PC-3 (cell line): Measurements from ENCODE around the gene AIFM1. TPM values are rescaled to one million over a fixed set of nuclear protein-coding genes. Genes with fewer than 3 reads are reported as not detected.

Experiments used
- ATAC-seq: fragments of 200-7000 bp; cut with Tn5 transposase; 2 replicates; pipeline ENCODE4 v1.9.1; 2020; ENCODE audit warnings: mild to moderate bottlenecking, moderate library complexity
- BruUV-seq: library from RNA; stranded (reverse); fragments of 400-500 nt; replicated peaks from 2 replicates; lab custom pipeline; 2021; lab: Mats Ljungman, UMichigan
- CTCF ChIA-PET: fragments of 300-600 bp; sonication (Branson Sonifier 250); formaldehyde crosslinking; loops from one replicate; lab custom pipeline; 2022; ENCODE audit warnings: antibody characterized with exemption; lab: Charles Lee
- POLR2A ChIA-PET: fragments of 300-600 bp; sonication (Branson Sonifier 250); formaldehyde crosslinking; loops from one replicate; lab custom pipeline; 2022; ENCODE audit warnings: antibody characterized with exemption; ENCODE audit not compliant: unreplicated experiment; lab: Charles Lee
- DNase-seq: peaks from one replicate; pipeline ENCODE4 v3.0.0-alpha.2; 2015
- H2AFZ ChIP-seq: fragments of 300-600 bp; sonication (generic); 2 replicates; pipeline ENCODE4 v1.6.0; 2016; ENCODE audit warnings: antibody characterized with exemption, low read length
- H3F3A ChIP-seq: fragments of 300-600 bp; sonication (generic); one replicate; pipeline ENCODE4 v1.6.0; 2017; ENCODE audit warnings: antibody characterized with exemption, low read length, control low read depth, mild to moderate bottlenecking; ENCODE audit not compliant: unreplicated experiment
- H3K27ac ChIP-seq: fragments of 300-600 bp; sonication (generic); 2 replicates; pipeline ENCODE4 v1.5.1; 2016; ENCODE audit warnings: mild to moderate bottlenecking, low read length
- H3K27me3 ChIP-seq: fragments of 300-600 bp; sonication (generic); 2 replicates; pipeline ENCODE4 v1.6.1; 2016; ENCODE audit warnings: low read length, mixed read lengths
- H3K36me3 ChIP-seq: fragments of 300-600 bp; sonication (generic); 2 replicates; pipeline ENCODE4 v1.6.1; 2016; ENCODE audit warnings: low read depth, mixed run types, low read length, mixed read lengths
- H3K4me1 ChIP-seq: fragments of 300-600 bp; sonication (generic); 2 replicates; pipeline ENCODE4 v1.5.1; 2016; ENCODE audit warnings: low read length; ENCODE audit not compliant: insufficient read depth
- H3K4me2 ChIP-seq: fragments of 300-600 bp; sonication (generic); 2 replicates; pipeline ENCODE4 v1.6.0; 2016; ENCODE audit warnings: low read length
- H3K4me3 ChIP-seq: fragments of 300-600 bp; sonication (generic); 2 replicates; pipeline ENCODE4 v1.5.1; 2016; ENCODE audit warnings: mild to moderate bottlenecking, low read length, mixed read lengths
- H3K79me2 ChIP-seq: fragments of 300-600 bp; sonication (generic); 2 replicates; pipeline ENCODE4 v1.6.1; 2017; ENCODE audit warnings: low read length, mixed read lengths
- H3K9ac ChIP-seq: fragments of 300-600 bp; sonication (generic); 2 replicates; pipeline ENCODE4 v1.6.0; 2016; ENCODE audit warnings: mild to moderate bottlenecking, low read length
- H3K9me2 ChIP-seq: fragments of 300-600 bp; sonication (generic); replicated peaks from 2 replicates; pipeline ENCODE4 v1.6.1; 2016; ENCODE audit warnings: mixed run types, low read length, mixed read lengths
- H3K9me3 ChIP-seq: fragments of 300-600 bp; sonication (generic); 2 replicates; pipeline ENCODE4 v1.6.1; 2016; ENCODE audit warnings: low read length, mixed read lengths
- H4K20me1 ChIP-seq: fragments of 300-600 bp; sonication (generic); 2 replicates; pipeline ENCODE4 v1.6.1; 2016; ENCODE audit warnings: low read length, mixed read lengths
- EZH2 ChIP-seq: fragments of 300-600 bp; sonication (generic); IDR thresholded peaks from one replicate; pipeline ENCODE4 v1.6.1; 2017; ENCODE audit warnings: antibody characterized with exemption, mild to moderate bottlenecking, low read length; ENCODE audit not compliant: unreplicated experiment
- EZH2phosphoT487 ChIP-seq: fragments of 300-600 bp; sonication (generic); IDR thresholded peaks from 2 replicates; pipeline ENCODE4 v1.6.1; 2018; ENCODE audit warnings: mild to moderate bottlenecking, antibody characterized with exemption, low read length, borderline replicate concordance
- intact Hi-C: fragments of 100-400 bp; cut with micrococcal nuclease; formaldehyde crosslinking; loops from 2 replicates; pipeline ENCODE4 v1.9.0; 2023
- total RNA-seq: library from RNA; depleted of rRNA; stranded (reverse); fragments of >200 nt; gene quantifications from 2 replicates; pipeline ENCODE4 v1.2.3, GENCODE V29; 2014
- TF ChIP-seq, protein P1 (sequence below): fragments of 300-600 bp; sonication (generic); conservative IDR thresholded peaks from 2 replicates; pipeline ENCODE4 v1.5.1; 2017; ENCODE audit warnings: antibody characterized with exemption, low read depth, mild to moderate bottlenecking, low read length

The AIFM1 gene
- total RNA-seq, 1 experiment from 2014 or later, result 51.8 TPM

DNA sequence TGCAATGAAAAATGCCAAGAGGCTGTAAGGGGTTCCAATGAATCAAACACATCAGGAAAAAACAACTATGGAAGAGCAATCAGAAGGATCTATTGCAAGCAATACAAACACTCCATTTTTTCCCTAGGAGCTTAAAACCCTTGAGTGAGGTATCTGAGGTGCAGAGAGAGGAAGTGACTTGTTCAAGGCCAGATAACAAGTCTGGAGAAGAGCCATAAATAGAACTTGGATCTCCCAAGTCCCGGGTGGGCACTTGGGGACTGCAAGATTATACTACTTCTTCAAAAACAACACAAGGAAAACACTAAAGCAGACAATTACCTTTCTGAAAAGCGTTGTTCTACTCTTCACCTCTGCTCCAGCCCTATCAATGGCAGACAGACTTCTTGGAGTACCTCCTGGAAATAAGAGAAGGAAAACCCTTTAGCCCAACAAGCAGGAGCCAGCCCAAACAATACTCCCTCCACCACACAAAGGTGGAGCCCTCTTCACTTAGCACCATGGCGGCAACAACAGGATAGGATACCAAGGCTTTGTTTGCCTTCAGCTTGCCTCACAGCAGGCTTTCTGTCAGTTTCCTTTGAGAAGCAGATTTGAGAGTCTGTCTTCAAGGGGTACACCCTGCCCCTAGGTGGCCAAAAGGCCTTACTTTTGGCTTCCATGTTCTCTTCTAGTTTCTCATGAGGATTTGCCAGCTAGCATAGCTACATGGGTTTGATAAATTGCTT is 26.0 kb downstream of the AIFM1 start:
- CTCF ChIA-PET, result no interaction called here
- no peak overlapping the region for H3K27ac ChIP-seq
- POLR2A ChIA-PET, result no interaction called here
- no peak overlapping the region for H3K9ac ChIP-seq
- ATAC-seq (no peak), DNase-seq (no peak)
- H3K4me3 ChIP-seq, result no peak overlapping the region
- H3K4me2 ChIP-seq, result no peak overlapping the region
- H2AFZ ChIP-seq, result no peak overlapping the region
- H3K79me2 ChIP-seq, result no peaks in the 10 kb centered on the region
- H3F3A ChIP-seq, result no peaks in the 10 kb centered on the region
- intact Hi-C loops, result no loop called here
- peaks cover 5% of the 10 kb centered on the region for H3K4me1 ChIP-seq
- no peaks in the 10 kb centered on the region for H3K9me2 ChIP-seq
- no peak for TF ChIP-seq EZH2
- no peak for TF ChIP-seq EZH2phosphoT487
- TF ChIP-seq, protein P1, sequence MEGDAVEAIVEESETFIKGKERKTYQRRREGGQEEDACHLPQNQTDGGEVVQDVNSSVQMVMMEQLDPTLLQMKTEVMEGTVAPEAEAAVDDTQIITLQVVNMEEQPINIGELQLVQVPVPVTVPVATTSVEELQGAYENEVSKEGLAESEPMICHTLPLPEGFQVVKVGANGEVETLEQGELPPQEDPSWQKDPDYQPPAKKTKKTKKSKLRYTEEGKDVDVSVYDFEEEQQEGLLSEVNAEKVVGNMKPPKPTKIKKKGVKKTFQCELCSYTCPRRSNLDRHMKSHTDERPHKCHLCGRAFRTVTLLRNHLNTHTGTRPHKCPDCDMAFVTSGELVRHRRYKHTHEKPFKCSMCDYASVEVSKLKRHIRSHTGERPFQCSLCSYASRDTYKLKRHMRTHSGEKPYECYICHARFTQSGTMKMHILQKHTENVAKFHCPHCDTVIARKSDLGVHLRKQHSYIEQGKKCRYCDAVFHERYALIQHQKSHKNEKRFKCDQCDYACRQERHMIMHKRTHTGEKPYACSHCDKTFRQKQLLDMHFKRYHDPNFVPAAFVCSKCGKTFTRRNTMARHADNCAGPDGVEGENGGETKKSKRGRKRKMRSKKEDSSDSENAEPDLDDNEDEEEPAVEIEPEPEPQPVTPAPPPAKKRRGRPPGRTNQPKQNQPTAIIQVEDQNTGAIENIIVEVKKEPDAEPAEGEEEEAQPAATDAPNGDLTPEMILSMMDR, result no peak
- peaks cover 28% of the 10 kb centered on the region for H3K36me3 ChIP-seq
- H3K9me3 ChIP-seq, result no peaks in the 10 kb centered on the region
- no TSS peak for BruUV-seq
- H4K20me1 ChIP-seq, result no peaks in the 10 kb centered on the region
- no peaks in the 10 kb centered on the region for H3K27me3 ChIP-seq

DNA sequence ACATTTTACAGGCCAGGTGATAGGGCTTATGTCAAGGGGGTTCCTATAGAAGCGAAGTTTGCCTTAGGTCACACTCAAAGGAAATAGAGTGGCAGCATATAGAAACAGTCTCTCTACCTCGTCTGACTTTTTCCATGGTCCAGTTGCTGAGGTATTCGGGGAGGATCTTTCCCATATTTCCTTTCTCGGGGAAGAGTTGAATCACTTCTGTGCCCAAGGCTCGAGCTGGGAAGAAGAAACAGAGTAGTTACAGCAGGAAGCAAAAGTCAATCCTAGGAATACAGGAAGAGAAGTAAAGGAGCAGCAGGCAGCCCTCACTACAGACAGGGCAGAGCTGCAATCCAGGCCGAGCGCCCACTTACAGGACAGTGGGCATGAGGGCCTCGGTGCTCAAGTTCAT is 28.7 kb downstream of the AIFM1 start:
- no peaks in the 10 kb centered on the region for H4K20me1 ChIP-seq
- H3K9me3 ChIP-seq, result no peaks in the 10 kb centered on the region
- no peak overlapping the region for H2AFZ ChIP-seq
- ChIA-PET POLR2A (no interaction called here), CTCF (no interaction called here)
- H3K4me1 ChIP-seq, result no peaks in the 10 kb centered on the region
- ATAC-seq (no peak), DNase-seq (no peak)
- no peaks in the 10 kb centered on the region for H3K9me2 ChIP-seq
- H3K27me3 ChIP-seq, result no peaks in the 10 kb centered on the region
- TF ChIP-seq EZH2 (no peak), EZH2phosphoT487 (no peak)
- TF ChIP-seq, protein P1, result no peak
- H3K79me2 ChIP-seq, result no peaks in the 10 kb centered on the region
- H3K36me3 ChIP-seq, result peaks cover 22% of the 10 kb centered on the region
- no TSS peak for BruUV-seq
- H3K27ac ChIP-seq, result no peak overlapping the region
- no peaks in the 10 kb centered on the region for H3F3A ChIP-seq
- intact Hi-C loops, result no loop called here
- no peak overlapping the region for H3K4me3 ChIP-seq
- H3K9ac ChIP-seq, result no peak overlapping the region
- H3K4me2 ChIP-seq, result no peak overlapping the region

DNA sequence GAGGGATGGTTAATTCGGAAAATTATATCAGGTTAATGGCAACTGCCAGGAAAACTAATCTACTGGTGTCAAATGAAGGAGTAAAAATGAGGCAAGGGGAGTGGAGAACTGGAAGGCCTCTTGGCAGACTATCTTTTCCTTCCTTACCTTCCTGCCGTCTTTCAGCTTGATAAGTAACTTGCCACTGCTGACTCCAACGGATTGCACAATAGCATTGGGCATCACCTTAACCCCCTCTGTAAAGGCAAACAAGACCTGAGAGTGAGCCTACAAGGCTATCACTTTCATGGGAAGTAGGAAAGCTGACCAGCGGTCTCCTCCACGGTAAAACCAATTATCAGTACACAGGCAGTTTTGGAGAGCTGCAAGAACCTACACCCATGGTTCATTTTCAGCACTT is 29.1 kb downstream of the AIFM1 start:
- no peaks in the 10 kb centered on the region for H4K20me1 ChIP-seq
- CTCF ChIA-PET, result no interaction called here
- no peak overlapping the region for H3K27ac ChIP-seq
- no peak overlapping the region for H2AFZ ChIP-seq
- H3K4me1 ChIP-seq, result no peaks in the 10 kb centered on the region
- POLR2A ChIA-PET, result no interaction called here
- BruUV-seq, result no TSS peak
- ATAC-seq (no peak), DNase-seq (no peak)
- no peaks in the 10 kb centered on the region for H3K9me3 ChIP-seq
- intact Hi-C loops, result no loop called here
- no peaks in the 10 kb centered on the region for H3F3A ChIP-seq
- H3K36me3 ChIP-seq, result peaks cover 20% of the 10 kb centered on the region; the same call in 1 of the 2 replicates
- no peak overlapping the region for H3K4me2 ChIP-seq
- H3K9ac ChIP-seq, result no peak overlapping the region
- no peaks in the 10 kb centered on the region for H3K79me2 ChIP-seq
- no peaks in the 10 kb centered on the region for H3K9me2 ChIP-seq
- no peak for TF ChIP-seq EZH2
- TF ChIP-seq, protein P1, result no peak
- no peak for TF ChIP-seq EZH2phosphoT487
- H3K4me3 ChIP-seq, result no peak overlapping the region
- H3K27me3 ChIP-seq, result no peaks in the 10 kb centered on the region
